ENCODE measurements around the gene DSTN. TPM values are rescaled to one million over a fixed set of nuclear protein-coding genes. Genes with fewer than 3 reads are reported as not detected.

Gene DSTN
- total and polyA plus RNA-seq, 2 of the 4 experiments (the other 2 are of a cell fraction), result 221 to 269 TPM

DNA sequence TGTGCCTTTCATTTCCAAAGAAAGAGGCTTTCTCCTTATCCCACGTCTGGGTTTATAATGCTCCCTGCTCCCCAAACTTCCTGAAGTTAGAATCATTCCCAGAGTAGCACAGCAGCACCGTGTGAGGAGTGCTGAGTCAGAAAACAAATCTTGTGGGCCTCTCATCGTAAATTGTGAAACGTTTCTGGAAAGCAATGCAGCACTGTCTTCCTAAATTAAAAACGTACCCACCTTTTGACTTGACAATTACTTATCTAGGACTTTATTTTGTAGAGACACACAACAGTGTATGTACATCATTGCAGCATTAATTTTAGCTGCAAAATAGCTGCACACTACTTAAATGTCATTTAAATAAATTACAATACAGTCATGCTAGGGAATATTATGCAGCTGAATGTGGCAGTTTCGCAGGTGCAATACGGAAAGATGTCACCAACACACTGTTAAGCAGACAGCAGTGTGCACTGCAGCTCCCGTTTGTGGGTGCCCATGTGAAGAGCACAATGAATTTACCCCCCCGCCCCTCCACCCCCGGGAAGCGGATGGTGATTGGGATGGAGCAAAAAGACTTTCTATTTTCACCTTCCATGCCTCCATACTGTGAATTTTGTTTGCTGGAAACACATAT is 81.4 kb downstream of the DSTN start:
- no peaks in the 10 kb centered on the region for H3K27me3 ChIP-seq (ENCODE audit: control insufficient read depth, insufficient read depth, low read length)
- no peak overlapping the region for H3K56ac ChIP-seq (ENCODE audit: extremely low read depth, insufficient read depth, low read length)
- peak; percentile 46 for ATAC-seq (ENCODE audit: low read depth)
- no peak overlapping the region for H2AK5ac ChIP-seq (ENCODE audit: low read depth, low read length)
- dilution Hi-C loops (cut with HindIII; ENCODE audit: low sequenced_read_pairs, unreplicated experiment), result no loop called here
- H2BK120ac ChIP-seq (ENCODE audit: low read depth, low read length), result no peak overlapping the region
- intact Hi-C loops (cut with micrococcal nuclease), result loop anchor here (5.0 kb wide), 1 partner anchor 286 kb away; no protein-coding TSS in a partner anchor
- H3K14ac ChIP-seq (replicated peaks; ENCODE audit: low read depth, low read length), result no peak overlapping the region; the same call in 1 of the 2 replicates
- peaks cover 24% of the 10 kb centered on the region for H3K9me1 ChIP-seq (ENCODE audit: insufficient read depth, low read length)
- CTCF ChIA-PET, result no interaction called here
- no peak overlapping the region for H2BK5ac ChIP-seq (ENCODE audit: low read depth, low read length, poor library complexity, severe bottlenecking)
- no peak overlapping the region for H2AFZ ChIP-seq (replicated peaks; ENCODE audit: low read length, poor library complexity)
- H3K79me1 ChIP-seq (ENCODE audit: low read depth in 1 of 2, low read length in 2 of 2), result peaks cover 27 to 96% of the 10 kb centered on the region in 2 experiments
- no peak overlapping the region for H2AK9ac ChIP-seq (replicated peaks; ENCODE audit: low read depth, low read length, poor library complexity)
- peaks cover 99% of the 10 kb centered on the region for H4K20me1 ChIP-seq (ENCODE audit: insufficient read depth, low read length)
- POLR2A ChIA-PET (ENCODE audit: unreplicated experiment), result interaction anchor here (0.6 kb wide), 1 partner anchor 18 kb away, joined by 3 read pairs; no protein-coding TSS in a partner anchor
- DNase-seq, result peak; percentile 59
- no peak overlapping the region for H3K4me2 ChIP-seq (ENCODE audit: low read depth, low read length)
- H2BK20ac ChIP-seq (ENCODE audit: low read depth, low read length), result no peak overlapping the region
- no peak overlapping the region for H3K4ac ChIP-seq (ENCODE audit: low read depth, low read length)
- in situ Hi-C loops (cut with MboI; ENCODE audit: low sequenced_read_pairs), result no loop called here
- H3K18ac ChIP-seq (ENCODE audit: low read depth, low read length), result no peak overlapping the region
- no peak overlapping the region for H3K4me3 ChIP-seq (ENCODE audit: insufficient read depth, low read depth, low read length)
- no peak overlapping the region for H2BK15ac ChIP-seq (ENCODE audit: low read depth, low read length)
- no peak overlapping the region for H3K9ac ChIP-seq (ENCODE audit: low read depth, low read length)
- peaks cover 52% of the 10 kb centered on the region for H3K36me3 ChIP-seq (ENCODE audit: control insufficient read depth, insufficient read depth, low read length)
- no TSS peak for BruUV-seq (replicated peaks)
- H3K4me1 ChIP-seq (ENCODE audit: control insufficient read depth, insufficient read depth, low read length), result peaks cover 49% of the 10 kb centered on the region
- WGBS, 2 experiments (ENCODE audit: extremely low coverage in 2 of 2, insufficient read length in 1 of 2), result 40% methylated on average over 1 of the region's 11 CpGs; no CpG with 5 or more reads in 1 of the 2 experiments
- TF ChIP-seq BHLHE40 (IDR thresholded peaks at IDR 0.05; ENCODE audit: low read depth, low read length) (no peak), MAZ (IDR thresholded peaks at IDR 0.05; ENCODE audit: borderline replicate concordance, low read depth, low read length) (no peak), SMC3 (IDR thresholded peaks at IDR 0.05; ENCODE audit: low read depth, low read length) (no peak), RFX5 (IDR thresholded peaks at IDR 0.05; ENCODE audit: low read depth, low read length) (no peak), NFE2L2 (IDR thresholded peaks at IDR 0.05; ENCODE audit: low read depth, low read length) (peak; percentile 64), MAFK (IDR thresholded peaks at IDR 0.05; ENCODE audit: low read depth, low read length) (peak; percentile 80), FOS (IDR thresholded peaks at IDR 0.05; ENCODE audit: low read depth, low read length) (no peak), MXI1 (IDR thresholded peaks at IDR 0.05; ENCODE audit: borderline replicate concordance, low read depth, low read length) (no peak), RCOR1 (IDR thresholded peaks at IDR 0.05; ENCODE audit: insufficient replicate concordance, low read length) (no peak), RAD21 (IDR thresholded peaks at IDR 0.05; ENCODE audit: low read length) (no peak), CHD1 (IDR thresholded peaks at IDR 0.05; ENCODE audit: low read depth, low read length) (no peak), CEBPB (IDR thresholded peaks at IDR 0.05; ENCODE audit: low read depth, low read length) (peak; percentile 68)
- TF ChIP-seq, protein P1, sequence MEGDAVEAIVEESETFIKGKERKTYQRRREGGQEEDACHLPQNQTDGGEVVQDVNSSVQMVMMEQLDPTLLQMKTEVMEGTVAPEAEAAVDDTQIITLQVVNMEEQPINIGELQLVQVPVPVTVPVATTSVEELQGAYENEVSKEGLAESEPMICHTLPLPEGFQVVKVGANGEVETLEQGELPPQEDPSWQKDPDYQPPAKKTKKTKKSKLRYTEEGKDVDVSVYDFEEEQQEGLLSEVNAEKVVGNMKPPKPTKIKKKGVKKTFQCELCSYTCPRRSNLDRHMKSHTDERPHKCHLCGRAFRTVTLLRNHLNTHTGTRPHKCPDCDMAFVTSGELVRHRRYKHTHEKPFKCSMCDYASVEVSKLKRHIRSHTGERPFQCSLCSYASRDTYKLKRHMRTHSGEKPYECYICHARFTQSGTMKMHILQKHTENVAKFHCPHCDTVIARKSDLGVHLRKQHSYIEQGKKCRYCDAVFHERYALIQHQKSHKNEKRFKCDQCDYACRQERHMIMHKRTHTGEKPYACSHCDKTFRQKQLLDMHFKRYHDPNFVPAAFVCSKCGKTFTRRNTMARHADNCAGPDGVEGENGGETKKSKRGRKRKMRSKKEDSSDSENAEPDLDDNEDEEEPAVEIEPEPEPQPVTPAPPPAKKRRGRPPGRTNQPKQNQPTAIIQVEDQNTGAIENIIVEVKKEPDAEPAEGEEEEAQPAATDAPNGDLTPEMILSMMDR (conservative IDR thresholded peaks at IDR 0.05; ENCODE audit: low read depth, low read length), result no peak
- TF ChIP-seq, protein P2, sequence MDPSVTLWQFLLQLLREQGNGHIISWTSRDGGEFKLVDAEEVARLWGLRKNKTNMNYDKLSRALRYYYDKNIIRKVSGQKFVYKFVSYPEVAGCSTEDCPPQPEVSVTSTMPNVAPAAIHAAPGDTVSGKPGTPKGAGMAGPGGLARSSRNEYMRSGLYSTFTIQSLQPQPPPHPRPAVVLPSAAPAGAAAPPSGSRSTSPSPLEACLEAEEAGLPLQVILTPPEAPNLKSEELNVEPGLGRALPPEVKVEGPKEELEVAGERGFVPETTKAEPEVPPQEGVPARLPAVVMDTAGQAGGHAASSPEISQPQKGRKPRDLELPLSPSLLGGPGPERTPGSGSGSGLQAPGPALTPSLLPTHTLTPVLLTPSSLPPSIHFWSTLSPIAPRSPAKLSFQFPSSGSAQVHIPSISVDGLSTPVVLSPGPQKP (IDR thresholded peaks at IDR 0.05; ENCODE audit: borderline replicate concordance, low read depth, low read length), result no peak
- TF ChIP-seq, protein P3, sequence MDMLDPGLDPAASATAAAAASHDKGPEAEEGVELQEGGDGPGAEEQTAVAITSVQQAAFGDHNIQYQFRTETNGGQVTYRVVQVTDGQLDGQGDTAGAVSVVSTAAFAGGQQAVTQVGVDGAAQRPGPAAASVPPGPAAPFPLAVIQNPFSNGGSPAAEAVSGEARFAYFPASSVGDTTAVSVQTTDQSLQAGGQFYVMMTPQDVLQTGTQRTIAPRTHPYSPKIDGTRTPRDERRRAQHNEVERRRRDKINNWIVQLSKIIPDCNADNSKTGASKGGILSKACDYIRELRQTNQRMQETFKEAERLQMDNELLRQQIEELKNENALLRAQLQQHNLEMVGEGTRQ (IDR thresholded peaks at IDR 0.05; ENCODE audit: low read depth, low read length), result no peak
- no peak overlapping the region for H4K8ac ChIP-seq (ENCODE audit: low read depth in 2 of 2, low read length in 2 of 2)
- no peaks in the 10 kb centered on the region for H3K9me3 ChIP-seq (ENCODE audit: control insufficient read depth, insufficient read depth, low read length)
- no peak overlapping the region for H3K27ac ChIP-seq (ENCODE audit: insufficient read depth, low read length)
- no peak overlapping the region for H4K5ac ChIP-seq (ENCODE audit: low read depth, low read length)
- no peak overlapping the region for H4K91ac ChIP-seq (ENCODE audit: insufficient read depth, low read depth, low read length)
- no peak overlapping the region; the same call in 1 of the 2 replicates for H3K23ac ChIP-seq (ENCODE audit: low read depth, low read length)
